Muscle of arm (tissue), 12 donors: ENCODE measurements around the gene ERC1. TPM values are rescaled to one million over a fixed set of nuclear protein-coding genes. Genes with fewer than 3 reads are reported as not detected.

Experiments
- DNase-seq: peaks from one replicate; pipeline ENCODE4 v3.0.0-alpha.2; 2013
- polyA plus RNA-seq, 12 donors: library from polyadenylated mRNA; unstranded; fragments of 120-200 nt; gene quantifications; one replicate each; pipeline ENCODE4 v1.2.1, GENCODE V29; 2013; ENCODE audit not compliant: insufficient read length in 12 of 12

ERC1 gene
- polyA plus RNA-seq, 12 donors, result 23.3 to 33.2 (median 25.5) TPM; not detected in 1

DNA sequence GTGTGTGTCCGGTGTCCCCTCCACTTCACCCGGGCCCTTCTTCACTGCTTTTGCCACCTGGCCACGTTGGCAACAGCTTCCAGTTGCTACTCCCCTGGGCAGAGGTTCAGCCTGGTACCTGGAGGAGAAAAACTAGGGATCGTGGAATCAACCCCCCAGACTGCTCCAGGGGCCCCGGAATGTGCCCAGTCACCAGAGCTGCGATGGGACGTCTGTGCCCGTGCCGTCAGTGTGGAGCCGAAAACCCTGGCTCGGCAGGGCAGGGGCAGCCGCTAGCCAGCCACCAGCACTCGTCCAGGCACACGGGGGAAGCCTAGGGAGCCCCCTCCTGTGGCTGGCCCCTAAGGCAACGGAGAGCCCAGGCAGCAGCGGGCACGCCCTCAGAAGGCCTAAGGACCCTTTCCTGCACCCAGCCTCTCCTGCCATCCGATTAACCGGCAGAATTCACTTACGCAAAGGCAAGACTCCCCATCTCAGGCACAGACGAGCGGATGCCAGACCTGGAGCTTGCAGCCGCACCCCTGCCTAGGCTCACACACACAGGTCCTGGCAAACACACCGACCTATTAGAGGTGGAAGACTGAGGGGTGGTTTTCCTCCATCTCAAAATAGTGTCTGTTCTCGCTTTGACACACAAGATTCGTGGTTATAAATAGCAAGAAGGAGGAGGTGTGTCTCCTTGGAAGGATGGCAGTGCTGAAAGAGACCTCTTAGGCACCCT, 540.8 kb downstream of the ERC1 start:
- DNase-seq, result no peak

DNA sequence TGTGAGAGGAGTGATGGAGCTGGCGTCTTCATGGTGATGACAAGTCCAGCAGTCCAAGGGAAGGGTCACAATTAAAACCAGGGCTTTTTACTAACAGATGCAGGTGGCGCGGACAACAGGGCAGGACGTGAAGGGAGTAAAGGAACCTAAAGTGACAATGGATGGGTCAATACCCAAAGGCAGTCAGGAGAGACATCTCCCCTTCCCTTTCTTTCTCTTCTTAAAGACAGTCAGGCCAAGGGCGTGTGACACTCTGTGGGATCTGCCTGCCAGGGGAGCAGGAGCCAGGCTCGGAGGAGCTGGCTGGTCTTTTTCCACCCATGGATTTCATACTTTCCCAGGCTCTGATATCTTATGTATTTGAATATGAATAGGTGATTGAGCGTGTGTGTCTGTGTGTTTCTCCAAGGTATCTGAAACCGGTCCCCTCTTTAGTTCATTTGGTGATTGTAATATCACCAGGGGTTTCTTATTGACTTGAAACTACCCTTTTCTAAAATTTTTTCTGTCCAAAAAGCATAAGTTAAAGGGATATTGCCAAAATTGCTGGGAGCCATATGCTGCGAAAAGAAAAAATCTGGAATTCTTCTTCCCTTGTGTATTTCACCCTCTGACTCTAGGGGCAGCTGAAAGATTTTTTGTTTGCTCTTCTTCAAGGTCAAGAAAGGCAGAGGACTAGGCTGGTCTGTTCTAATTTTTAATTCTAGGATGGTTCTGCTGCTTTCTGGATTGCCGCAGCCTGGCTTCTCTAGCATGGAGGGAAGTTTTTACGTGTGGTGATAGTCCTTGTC, 541.5 kb downstream of the ERC1 start:
- no peak for DNase-seq

DNA sequence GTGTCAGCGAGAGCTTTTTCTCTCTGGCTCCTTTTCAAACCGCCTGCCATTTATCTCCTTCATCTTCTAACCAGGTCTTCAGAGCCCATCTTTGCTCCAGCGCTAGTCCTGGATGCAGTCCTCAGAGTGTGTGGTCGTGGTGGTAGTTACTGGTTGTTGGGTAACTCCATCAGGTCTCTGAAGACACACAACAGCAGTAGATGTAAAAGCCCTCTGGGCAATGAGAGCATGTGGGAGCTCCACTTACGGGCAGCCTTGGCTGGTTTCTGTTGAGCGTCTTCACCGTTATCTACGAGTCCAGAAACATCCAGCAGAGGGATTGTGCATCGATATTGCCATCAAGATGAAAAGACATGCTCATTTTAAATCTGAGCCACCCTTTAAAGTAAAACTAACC, 542.2 kb downstream of the ERC1 start:
- DNase-seq, result no peak

DNA sequence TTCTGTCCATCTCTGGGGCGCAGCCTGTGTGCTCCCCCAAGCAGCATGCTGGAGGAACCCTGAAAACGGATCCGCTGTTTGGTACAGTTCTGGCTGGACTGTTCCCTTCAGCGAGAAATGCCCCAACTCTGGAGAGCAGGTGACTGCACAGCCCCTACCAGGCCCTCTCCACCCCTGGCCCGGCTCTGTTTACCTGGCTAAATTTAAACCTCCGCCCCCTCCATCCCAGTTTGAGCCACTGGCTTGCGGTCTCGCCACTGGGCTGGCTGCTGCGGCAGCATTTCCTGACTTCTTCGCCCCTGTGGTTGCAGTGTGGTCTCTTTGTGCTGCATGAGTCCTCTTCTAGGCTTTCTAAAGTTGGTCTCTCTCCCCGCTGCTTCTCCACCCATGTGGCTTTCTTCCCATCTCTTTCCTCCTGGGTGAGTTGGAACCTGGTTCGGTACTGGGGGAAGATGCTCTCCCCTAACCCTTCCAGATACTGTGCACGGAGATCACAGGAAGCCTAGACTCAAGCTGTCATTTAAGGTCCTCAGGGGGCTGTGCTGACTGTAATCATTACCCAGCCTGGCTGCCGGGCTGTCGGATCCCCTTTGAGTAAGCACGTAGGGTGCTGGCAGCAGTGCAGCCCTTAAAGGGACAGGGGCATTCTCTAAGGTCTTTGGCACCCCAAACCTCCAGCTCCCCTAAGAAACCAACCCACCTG, 542.7 kb downstream of the ERC1 start:
- no peak for DNase-seq

DNA sequence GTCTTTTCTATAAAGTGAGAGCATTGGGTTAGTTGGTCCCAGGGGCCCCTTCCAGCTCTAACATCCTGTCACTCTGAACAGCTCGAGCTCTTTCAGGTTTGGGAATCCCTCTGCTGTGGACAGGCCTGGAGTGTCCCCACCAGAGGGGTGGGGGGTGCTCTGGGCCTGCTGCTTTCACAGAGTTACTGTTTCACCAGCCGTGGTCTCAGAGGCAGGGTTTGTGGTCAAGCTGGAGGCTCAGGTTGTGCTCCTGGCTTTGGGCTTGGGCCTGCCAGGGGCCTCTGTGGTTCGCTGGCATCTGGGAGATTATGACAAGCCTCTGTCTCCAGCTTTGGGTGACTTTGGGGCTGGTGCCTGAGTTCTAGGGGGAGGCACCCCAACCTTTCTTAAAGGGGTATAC, 543.7 kb downstream of the ERC1 start:
- no peak for DNase-seq

DNA sequence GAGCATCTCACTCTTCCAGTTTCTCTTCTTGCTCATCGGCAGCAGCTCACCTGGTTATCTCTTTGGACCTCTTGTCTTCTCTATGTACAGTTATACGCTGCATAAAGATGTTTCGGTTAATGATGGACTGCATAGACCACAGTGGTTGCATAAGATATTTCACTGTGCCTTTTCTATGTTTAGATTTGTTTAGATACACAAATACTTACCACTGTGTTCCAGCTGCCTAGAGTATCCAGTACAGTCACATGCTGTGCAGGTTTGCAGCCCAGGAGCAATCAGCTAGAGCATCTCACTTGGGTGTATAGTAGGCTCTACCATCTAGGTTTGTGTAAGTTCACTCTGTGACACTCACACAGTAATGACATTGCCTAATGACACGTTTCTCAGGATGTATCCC, 545.8 kb downstream of the ERC1 start:
- DNase-seq, result no peak

DNA sequence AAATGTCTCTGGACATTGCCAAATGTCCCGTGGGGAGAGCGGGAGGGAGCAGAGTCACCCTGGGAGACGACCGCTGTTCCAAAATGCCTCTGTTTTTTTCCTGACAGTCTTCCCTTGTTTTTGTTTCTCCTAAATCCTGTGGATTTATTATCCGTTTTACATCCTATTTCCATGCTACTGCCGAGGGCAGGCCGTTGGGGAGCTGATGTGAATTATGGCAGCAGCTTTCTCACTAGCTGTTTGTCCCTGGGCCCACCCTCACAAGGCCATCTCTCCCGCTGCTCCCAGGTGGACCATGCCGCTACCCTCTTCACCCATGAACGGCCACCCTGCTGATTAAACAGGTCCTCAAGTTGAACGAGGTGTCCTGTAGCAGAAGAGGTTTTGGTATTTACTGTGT, 548.1 kb downstream of the ERC1 start:
- no peak for DNase-seq

DNA sequence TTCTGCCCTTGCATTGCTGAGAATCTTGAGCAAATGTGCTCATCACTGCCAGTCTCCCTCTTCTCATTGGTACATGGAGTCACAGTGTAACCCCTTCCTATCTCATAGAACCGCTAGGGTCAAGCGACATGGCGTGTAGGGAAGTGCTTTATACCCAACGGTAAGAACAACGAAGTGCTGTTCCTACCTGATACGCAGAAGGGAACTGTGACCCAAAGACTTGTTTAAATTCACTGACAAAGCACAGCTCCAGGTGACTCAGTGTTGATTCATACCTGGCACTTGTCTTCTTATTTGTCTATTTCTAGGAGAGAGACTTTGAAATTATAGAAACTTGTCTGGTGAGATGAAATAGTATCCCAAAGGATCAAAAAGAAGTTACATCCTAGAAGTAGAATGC, 549.7 kb downstream of the ERC1 start:
- no peak for DNase-seq

DNA sequence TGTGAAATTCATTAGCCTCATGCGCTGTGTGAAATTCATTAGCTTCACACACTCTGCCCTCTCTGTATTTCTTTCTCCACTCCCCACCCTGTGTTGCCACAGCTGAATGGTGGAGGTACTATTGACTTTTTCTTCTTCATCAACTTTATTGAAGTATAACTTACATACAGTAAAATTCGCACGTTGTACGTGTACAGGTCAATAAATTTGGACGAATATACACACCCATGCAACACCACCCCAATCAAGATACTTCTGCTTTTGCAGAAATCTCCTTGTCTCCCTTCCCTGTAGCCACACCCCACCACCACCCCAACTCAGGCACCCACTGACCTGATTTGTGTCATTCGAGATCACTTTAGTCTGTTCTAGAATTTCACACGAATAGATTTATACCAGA, 551.6 kb downstream of the ERC1 start:
- no peak for DNase-seq

DNA sequence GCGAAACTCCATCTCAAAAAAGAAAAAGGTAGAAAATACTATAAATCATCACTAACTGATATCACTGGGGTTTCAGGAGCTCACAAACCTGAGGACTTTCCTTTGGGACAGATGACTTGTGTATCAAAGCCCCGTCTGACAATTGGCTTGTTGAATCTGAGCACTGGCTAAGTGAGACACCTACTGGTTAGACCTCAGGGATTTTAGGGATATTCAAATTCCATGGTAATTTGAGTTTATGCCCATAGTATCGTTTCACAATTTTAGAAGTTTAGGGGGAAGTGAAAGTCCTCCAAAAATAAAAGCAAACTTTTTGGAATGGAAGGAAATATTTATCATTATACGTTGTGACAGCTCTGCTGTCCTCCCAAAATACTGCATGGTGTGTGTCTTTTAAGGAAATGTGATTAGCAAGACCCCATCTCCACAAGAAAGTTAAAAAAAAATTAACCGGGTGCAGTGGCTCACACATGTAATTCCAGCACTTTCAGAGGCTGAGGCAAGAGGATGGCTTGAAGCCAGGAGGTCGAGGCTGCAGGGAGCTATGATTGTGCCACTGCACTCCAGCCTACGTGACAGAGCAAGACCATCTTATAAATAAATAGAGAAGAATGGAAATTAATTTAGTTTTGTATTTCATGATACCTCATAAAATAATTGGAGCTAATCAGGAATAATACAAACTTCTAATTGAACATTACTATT, 554.1 kb downstream of the ERC1 start:
- DNase-seq, result no peak

Other genes starting within 250 kb of the ERC1 start
- gene WNK1, start 238.6 kb upstream of the ERC1 start, polyA plus RNA-seq, result 100 to 1,000 TPM in 1 of 12 donors, 10 to 100 TPM in 10, not detected in 1; 48.9 to 126 (median 72.9) TPM
- 10 to 100 TPM in 11 of 12 donors, not detected in 1; 13.4 to 36.5 (median 21.9) TPM for gene RAD52, start 41.5 kb upstream of the ERC1 start, polyA plus RNA-seq